Gastrocnemius medialis (tissue), 4 donors: ENCODE measurements around the gene CALD1. TPM values are rescaled to one million over a fixed set of nuclear protein-coding genes. Genes with fewer than 3 reads are reported as not detected.
A peak's percentile ranks its signal among the peaks of the same experiment; 100 is the strongest.

Experiments
- ATAC-seq, 2 donors: fragments of 150-250 bp; one replicate each; pipeline ENCODE4 v1.9.1; 2016
- DNase-seq, 2 donors: peaks; one replicate each; pipeline ENCODE4 v3.0.0-alpha.2; 2019
- H3K27ac ChIP-seq, 4 donors: fragments of 200-600 bp; sonication (generic); 1 replicate in 1 of 4; 2 replicates in 3 of 4; pipeline ENCODE4 v1.5.1; 2016 to 2018; ENCODE audit warnings: mild to moderate bottlenecking in 2 of 4, moderate library complexity in 1 of 4
- H3K27me3 ChIP-seq, 3 donors: fragments of 200-600 bp; sonication (generic) in 2 of 3; 1 replicate in 1 of 3; 2 replicates in 2 of 3; pipeline versions ENCODE4 v1.5.1 to v1.6.0; 2016 to 2019; ENCODE audit warnings: mild to moderate bottlenecking in 1 of 3, moderate library complexity in 1 of 3
- H3K36me3 ChIP-seq, 2 donors: fragments of 200-600 bp; sonication (generic) in 1 of 2; one replicate each; pipeline ENCODE4 v1.5.1; 2017 to 2018
- H3K4me1 ChIP-seq, 2 donors: fragments of 200-600 bp; sonication (generic) in 1 of 2; one replicate each; pipeline ENCODE4 v1.5.1; 2016 to 2017; ENCODE audit warnings: mild to moderate bottlenecking in 2 of 2
- H3K4me3 ChIP-seq, 4 donors: fragments of 200-600 bp; sonication (generic) in 3 of 4; 1 replicate in 1 of 4; 2 replicates in 3 of 4; pipeline ENCODE4 v1.5.1; 2016 to 2019; ENCODE audit warnings: mild to moderate bottlenecking in 2 of 4
- H3K9me3 ChIP-seq, 3 donors: fragments of 200-600 bp; sonication (generic) in 2 of 3; 1 replicate in 1 of 3; 2 replicates in 2 of 3; pipeline ENCODE4 v1.5.1; 2016 to 2019
- CTCF ChIP-seq, 5 experiments: fragments of 450-650 bp in 3 of 5; fragments of 200-600 bp in 2 of 5; sonication (generic) in 2 of 5; IDR thresholded peaks in 4 of 5; conservative IDR thresholded peaks in 1 of 5; 1 replicate in 4 of 5; 2 replicates in 1 of 5; pipeline ENCODE4 v1.5.1; 2016 to 2019; ENCODE audit warnings: antibody characterized with exemption in 5 of 5, mild to moderate bottlenecking in 3 of 5, moderate library complexity in 3 of 5
- POLR2A ChIP-seq, 2 donors: fragments of 450-650 bp; IDR thresholded peaks; one replicate each; pipeline ENCODE4 v1.6.1; 2017; ENCODE audit warnings: antibody characterized with exemption in 2 of 2, mild to moderate bottlenecking in 2 of 2, moderate library complexity in 2 of 2
- in situ Hi-C, 4 donors: fragments of 200-750 bp; cut with MboI; loops; one replicate each; pipeline versions ENCODE4 v1.15.0 to v1.8.0; 2017; ENCODE audit warnings: low sequenced_read_pairs in 4 of 4
- intact Hi-C: fragments of 100-400 bp; cut with DNase I; formaldehyde crosslinking; loops from one replicate; pipeline ENCODE4 v1.15.1; 2023; ENCODE audit warnings: low total_unique reads
- total RNA-seq, 4 donors: library from RNA; depleted of rRNA; stranded (reverse); fragments of >200 nt; gene quantifications; one replicate each; pipeline versions ENCODE4 v1.1.0 to v1.2.3, GENCODE V29; 2016

CALD1 gene
- total RNA-seq, 4 donors from 2014 or later: 25.9 to 43.2 (median 32.3) TPM

GRCh38 chr7:134900166-134900982 lies 120.9 kb downstream of the CALD1 start:
- H3K9me3 ChIP-seq: no peaks in the 10 kb centered on the region
- TF ChIP-seq POLR2A (IDR thresholded peaks at IDR 0.05): no peak
- no peak for TF ChIP-seq CTCF (IDR thresholded peaks at IDR 0.05 in 4 of 5, conservative IDR thresholded peaks at IDR 0.05 in 1 of 5)
- in situ Hi-C loops: no loop called here
- DNase-seq (no peak), ATAC-seq (no peak)
- no peak overlapping the region for H3K4me3 ChIP-seq
- no peaks in the 10 kb centered on the region for H3K36me3 ChIP-seq
- H3K4me1 ChIP-seq: peaks cover 0 to 11% of the 10 kb centered on the region in 2 donors
- peak overlapping the region in 1 of 4 donors; percentile 1 for H3K27ac ChIP-seq
- H3K27me3 ChIP-seq: no peaks in the 10 kb centered on the region
- intact Hi-C loops: loop anchor here (5.0 kb wide), 1 partner anchor 37 kb away; no protein-coding TSS in a partner anchor

DNA sequence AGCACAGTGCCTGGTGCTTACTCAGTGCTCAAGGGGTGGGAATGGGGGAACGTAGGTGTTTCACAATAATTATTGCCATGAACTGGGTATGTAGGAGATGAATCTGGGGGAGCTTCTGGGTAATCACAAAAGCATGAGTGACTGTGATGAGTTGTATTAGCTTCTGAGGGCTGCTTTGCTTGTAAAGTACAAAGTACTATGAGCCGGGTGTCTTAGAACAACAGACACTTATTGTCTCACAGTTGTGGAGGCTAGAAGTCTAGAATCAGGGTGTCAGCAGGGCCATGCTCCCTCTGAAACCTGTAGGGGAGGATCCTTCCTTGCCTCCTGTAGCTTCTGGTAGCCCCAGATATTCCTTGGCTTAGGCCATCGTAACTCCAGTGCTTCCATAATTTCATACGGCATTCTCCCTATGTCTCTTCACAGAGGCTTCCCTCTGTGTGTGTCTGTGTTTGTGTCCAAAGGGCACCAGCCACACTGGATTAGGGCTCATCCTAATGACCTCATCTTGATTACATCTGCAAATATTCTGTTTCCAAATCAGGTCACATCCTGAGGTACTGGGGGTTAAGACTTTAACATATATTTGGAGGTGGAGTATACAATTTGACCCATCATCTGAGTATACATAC lies 122.1 kb downstream of the CALD1 start:
- H3K4me3 ChIP-seq: no peak overlapping the region
- in situ Hi-C loops (no loop called here), intact Hi-C loops (loop anchor here (5.0 kb wide), 1 partner anchor 36 kb away; no protein-coding TSS in a partner anchor)
- no peaks in the 10 kb centered on the region for H3K9me3 ChIP-seq
- H3K4me1 ChIP-seq: peaks cover under 1 to 11% of the 10 kb centered on the region in 2 donors
- peak overlapping the region in 1 of 4 donors; percentile 20 for H3K27ac ChIP-seq
- no peaks in the 10 kb centered on the region for H3K36me3 ChIP-seq
- DNase-seq: no peak
- no peaks in the 10 kb centered on the region for H3K27me3 ChIP-seq
- no peak for ATAC-seq
- TF ChIP-seq POLR2A (IDR thresholded peaks at IDR 0.05): no peak
- TF ChIP-seq CTCF (IDR thresholded peaks at IDR 0.05 in 4 of 5, conservative IDR thresholded peaks at IDR 0.05 in 1 of 5): no peak

DNA sequence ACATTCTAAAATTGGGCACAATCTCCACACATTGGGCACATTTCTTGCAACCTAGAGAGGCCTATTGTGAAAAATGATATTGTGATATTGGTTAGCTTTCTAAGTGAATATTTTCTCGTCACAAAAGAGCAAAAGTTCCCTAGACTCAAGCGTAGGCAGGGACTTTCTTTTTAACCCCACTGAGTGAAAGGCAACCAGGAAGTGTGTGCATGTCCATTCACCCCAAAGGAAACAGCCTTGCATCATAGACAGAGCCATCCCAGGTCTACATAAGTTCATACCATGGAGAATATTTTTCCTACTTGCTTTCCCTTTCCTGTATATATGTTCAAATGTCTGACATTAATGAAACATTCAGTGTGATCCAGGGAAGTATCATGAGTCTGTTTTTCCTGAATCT lies 122.6 kb downstream of the CALD1 start:
- Histone ChIP-seq H3K27me3 (no peaks in the 10 kb centered on the region), H3K36me3 (no peaks in the 10 kb centered on the region), H3K27ac (peak overlapping the region in 1 of 4 donors; percentile 20), H3K4me3 (no peak overlapping the region), H3K4me1 (peaks cover 4 to 11% of the 10 kb centered on the region in 2 donors), H3K9me3 (no peaks in the 10 kb centered on the region)
- ATAC-seq (no peak), DNase-seq (no peak)
- in situ Hi-C loops (no loop called here), intact Hi-C loops (loop anchor here (5.0 kb wide), 1 partner anchor 35 kb away; no protein-coding TSS in a partner anchor)
- TF ChIP-seq CTCF (IDR thresholded peaks at IDR 0.05 in 4 of 5, conservative IDR thresholded peaks at IDR 0.05 in 1 of 5) (no peak), POLR2A (IDR thresholded peaks at IDR 0.05) (no peak)

DNA sequence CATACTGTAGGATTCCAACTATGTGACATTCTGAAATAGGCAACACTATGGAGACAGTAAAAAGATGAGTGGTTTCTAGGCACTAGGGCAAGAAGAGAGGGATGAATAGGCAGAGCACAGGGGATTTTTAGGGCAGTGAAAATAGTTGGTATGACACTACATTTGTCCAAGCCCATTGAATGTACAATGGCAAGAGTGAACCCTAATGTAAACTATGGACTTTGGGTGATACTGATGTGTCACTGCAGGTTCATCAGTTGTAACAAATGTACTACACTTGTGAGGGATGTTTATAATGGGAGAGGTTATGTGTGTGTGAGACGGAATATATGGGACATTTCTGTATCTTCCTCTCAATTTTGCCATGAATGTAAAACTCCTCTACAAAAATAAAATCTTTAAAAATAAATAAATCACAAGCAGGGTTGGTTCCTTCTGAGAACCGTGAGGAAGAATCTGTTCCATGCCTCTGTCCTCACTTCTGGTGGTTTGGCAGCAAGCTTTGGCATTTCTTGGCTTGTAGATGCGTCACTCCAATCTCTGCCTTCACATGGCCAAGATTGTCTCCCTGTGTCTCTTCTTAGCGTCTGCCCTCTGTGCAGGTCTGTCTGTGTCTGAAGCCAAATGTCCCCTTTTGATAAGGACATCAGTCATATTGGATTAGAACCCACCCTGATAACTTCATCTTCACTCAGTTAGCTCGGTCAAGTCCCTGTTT lies 123.8 kb downstream of the CALD1 start:
- H3K4me3 ChIP-seq: no peak overlapping the region

More for the DNA sequence above, 123.8 kb downstream of the CALD1 start:
- no peaks in the 10 kb centered on the region for H3K9me3 ChIP-seq
- intact Hi-C loops: loop anchor here (5.0 kb wide), 1 partner anchor 34 kb away; no protein-coding TSS in a partner anchor
- in situ Hi-C loops: no loop called here
- peaks cover 4 to 11% of the 10 kb centered on the region in 2 donors for H3K4me1 ChIP-seq
- ATAC-seq: no peak
- H3K36me3 ChIP-seq: no peaks in the 10 kb centered on the region
- no peak for DNase-seq
- no peaks in the 10 kb centered on the region for H3K27me3 ChIP-seq
- TF ChIP-seq POLR2A (IDR thresholded peaks at IDR 0.05): no peak
- TF ChIP-seq CTCF (IDR thresholded peaks at IDR 0.05 in 4 of 5, conservative IDR thresholded peaks at IDR 0.05 in 1 of 5): no peak
- H3K27ac ChIP-seq: no peak overlapping the region
